Fibroblast of lung (primary cell): ENCODE data around the gene S100A10. TPM values are rescaled to one million over a fixed set of nuclear protein-coding genes. Genes with fewer than 3 reads are reported as not detected.

Experiments used
- DNase-seq, 2 donors: peaks; one replicate each; pipeline versions ENCODE4 v3.0.0 to v3.0.0-alpha.2; 2010; ENCODE audit warnings: low read depth in 2 of 2
- H2AFZ ChIP-seq: 2 replicates; pipeline ENCODE4 v1.5.1; 2012; ENCODE audit warnings: low read length, control low read depth, inconsistent platforms
- H3K27ac ChIP-seq: 2 replicates; pipeline ENCODE4 v1.5.1; 2011; ENCODE audit warnings: low read length, control low read depth; ENCODE audit not compliant: insufficient read depth
- H3K27me3 ChIP-seq: 2 replicates; pipeline ENCODE4 v1.5.1; 2011; ENCODE audit warnings: mild to moderate bottlenecking, low read length; ENCODE audit not compliant: control insufficient read depth, insufficient read depth
- H3K36me3 ChIP-seq: 2 replicates; pipeline ENCODE4 v1.5.1; 2011; ENCODE audit warnings: low read length; ENCODE audit not compliant: control insufficient read depth, insufficient read depth
- H3K4me1 ChIP-seq: 2 replicates; pipeline ENCODE4 v1.5.1; 2011; ENCODE audit warnings: low read length; ENCODE audit not compliant: control insufficient read depth, insufficient read depth; ENCODE audit errors: extremely low read depth
- H3K4me2 ChIP-seq: 2 replicates; pipeline ENCODE4 v1.5.1; 2011; ENCODE audit warnings: low read length, control low read depth; ENCODE audit not compliant: insufficient read depth; ENCODE audit errors: extremely low read depth
- H3K4me3 ChIP-seq, 4 experiments: fragments of 200-600 bp in 1 of 4; sonication (generic) in 1 of 4; replicated peaks in 1 of 4; 2 replicates each; pipeline ENCODE4 v1.5.1; 2011 to 2016; ENCODE audit warnings: low read length in 4 of 4, low read depth in 3 of 4, mild to moderate bottlenecking in 3 of 4, control low read depth in 2 of 4, inconsistent platforms in 1 of 4, mixed read lengths in 1 of 4; ENCODE audit not compliant: insufficient read depth in 1 of 4; ENCODE audit errors: control extremely low read depth in 1 of 4
- H3K79me2 ChIP-seq: 2 replicates; pipeline ENCODE4 v1.5.1; 2012; ENCODE audit warnings: mild to moderate bottlenecking, low read length, inconsistent platforms; ENCODE audit not compliant: control insufficient read depth, insufficient read depth
- H3K9ac ChIP-seq: 2 replicates; pipeline ENCODE4 v1.5.1; 2011; ENCODE audit warnings: mild to moderate bottlenecking, low read length, control low read depth; ENCODE audit not compliant: insufficient read depth
- H3K9me3 ChIP-seq: 2 replicates; pipeline ENCODE4 v1.5.1; 2012; ENCODE audit warnings: low read depth, low read length; ENCODE audit not compliant: control insufficient read depth, insufficient read depth
- H4K20me1 ChIP-seq: 2 replicates; pipeline ENCODE4 v1.5.1; 2011; ENCODE audit warnings: low read length; ENCODE audit not compliant: control insufficient read depth, insufficient read depth; ENCODE audit errors: extremely low read depth
- CTCF ChIP-seq, 2 donors: IDR thresholded peaks in 1 of 2; conservative IDR thresholded peaks in 1 of 2; 1 replicate in 1 of 2; 2 replicates in 1 of 2; pipeline ENCODE4 v1.5.1; 2011 to 2012; ENCODE audit warnings: low read length in 2 of 2, control low read depth in 1 of 2, inconsistent platforms in 1 of 2, low read depth in 1 of 2, mild to moderate bottlenecking in 1 of 2
- EZH2 ChIP-seq: IDR thresholded peaks from 2 replicates; pipeline ENCODE4 v1.5.1; 2012; ENCODE audit warnings: low read length, control low read depth, mild to moderate bottlenecking; ENCODE audit errors: missing control alignments
- polyA plus RNA-seq, 2 donors: library from polyadenylated mRNA; depleted of rRNA in 1 of 2; stranded (reverse) in 1 of 2; unstranded in 1 of 2; fragments of >200 nt; gene quantifications; 2 replicates each; pipeline ENCODE4 v1.2.1, GENCODE V29; 2011 to 2012; ENCODE audit warnings: missing spikeins in 1 of 2
- total RNA-seq: library from RNA; depleted of rRNA; stranded (reverse); fragments of >200 nt; gene quantifications from 2 replicates; pipeline ENCODE4 v1.2.1, GENCODE V29; 2014

The S100A10 gene
- total and polyA plus RNA-seq, 2 donors (not counting 1 experiment from before 2014, with no cell fraction given): 141 to 750 TPM

GRCh38 chr1:151984313-151984956 lies 9.2 kb downstream of the S100A10 start:
- Histone ChIP-seq H3K36me3 (peaks cover 16% of the 10 kb centered on the region), H3K27ac (no peak overlapping the region), H2AFZ (no peak overlapping the region), H3K79me2 (peaks cover 45% of the 10 kb centered on the region), H3K4me1 (peaks cover 22% of the 10 kb centered on the region), H4K20me1 (no peaks in the 10 kb centered on the region), H3K4me2 (no peak overlapping the region), H3K27me3 (no peaks in the 10 kb centered on the region), H3K9me3 (no peaks in the 10 kb centered on the region), H3K9ac (no peak overlapping the region), H3K4me3 (no peak overlapping the region)
- TF ChIP-seq CTCF (conservative IDR thresholded peaks at IDR 0.05 in 1 of 2, IDR thresholded peaks at IDR 0.05 in 1 of 2; ENCODE audit: low read depth in 1 of 2, low read length in 2 of 2) (no peak), EZH2 (no peak)
- DNase-seq: peak in 1 of 2 donors; percentile 58

GRCh38 chr1:151982300-151983005 lies 11.2 kb downstream of the S100A10 start:
- Histone ChIP-seq H3K27ac (no peak overlapping the region), H3K36me3 (peaks cover 16% of the 10 kb centered on the region), H3K4me2 (no peak overlapping the region), H3K9ac (no peak overlapping the region), H3K27me3 (no peaks in the 10 kb centered on the region), H3K79me2 (peaks cover 27% of the 10 kb centered on the region), H2AFZ (no peak overlapping the region), H3K9me3 (no peaks in the 10 kb centered on the region), H4K20me1 (no peaks in the 10 kb centered on the region), H3K4me3 (no peak overlapping the region), H3K4me1 (peaks cover 10% of the 10 kb centered on the region)
- no peak for DNase-seq
- no peak for TF ChIP-seq EZH2
- no peak for TF ChIP-seq CTCF (conservative IDR thresholded peaks at IDR 0.05 in 1 of 2, IDR thresholded peaks at IDR 0.05 in 1 of 2; ENCODE audit: low read depth in 1 of 2, low read length in 2 of 2)

GRCh38 chr1:151981178-151981525 lies 12.5 kb downstream of the S100A10 start:
- TF ChIP-seq CTCF (conservative IDR thresholded peaks at IDR 0.05 in 1 of 2, IDR thresholded peaks at IDR 0.05 in 1 of 2; ENCODE audit: low read depth in 1 of 2, low read length in 2 of 2) (no peak), EZH2 (no peak)
- Histone ChIP-seq H3K4me1 (peaks cover 9% of the 10 kb centered on the region), H3K9ac (no peak overlapping the region), H3K27me3 (no peaks in the 10 kb centered on the region), H3K27ac (peak overlapping the region; percentile 37), H2AFZ (no peak overlapping the region), H3K4me2 (no peak overlapping the region), H4K20me1 (no peaks in the 10 kb centered on the region), H3K79me2 (peaks cover 16% of the 10 kb centered on the region), H3K4me3 (no peak overlapping the region), H3K9me3 (no peaks in the 10 kb centered on the region), H3K36me3 (peaks cover 16% of the 10 kb centered on the region)
- DNase-seq: peak in 1 of 2 donors; percentile 65
